Skeletal muscle cell (primary cell): ENCODE measurements around the gene TPM2.
A peak's percentile ranks its signal among the peaks of the same experiment; 100 is the strongest.

ENCODE experiments used
- DNase-seq: peaks from one replicate; pipeline ENCODE4 v3.0.0-alpha.2; 2010; ENCODE audit warnings: low read depth
- H3K4me3 ChIP-seq: 2 replicates; pipeline ENCODE4 v1.5.1; 2011; ENCODE audit warnings: low read depth, mild to moderate bottlenecking, control low read depth, low read length, moderate library complexity

Gene TPM2

GRCh38 chr9:35681341-35682002 lies 8.3 kb downstream of the TPM2 start:
- H3K4me3 ChIP-seq, result no peak overlapping the region
- no peak for DNase-seq

- no peak overlapping the region for H3K4me3 ChIP-seq
- DNase-seq, result no peak
Observed at GRCh38 chr9:35680331-35681105, 9.2 kb downstream of the TPM2 start.

GRCh38 chr9:35679766-35680330 lies 9.9 kb downstream of the TPM2 start:
- H3K4me3 ChIP-seq, result no peak overlapping the region
- no peak for DNase-seq

GRCh38 chr9:35679091-35679490 lies 10.6 kb downstream of the TPM2 start:
- H3K4me3 ChIP-seq, result no peak overlapping the region
- no peak for DNase-seq

GRCh38 chr9:35675732-35676392 lies 13.9 kb downstream of the TPM2 start:
- DNase-seq, result no peak
- H3K4me3 ChIP-seq, result peak overlapping the region; percentile 47

GRCh38 chr9:35675204-35675603 lies 14.5 kb downstream of the TPM2 start:
- DNase-seq, result no peak
- H3K4me3 ChIP-seq, result peak overlapping the region; percentile 47

- peak overlapping the region; percentile 44 for H3K4me3 ChIP-seq
- DNase-seq, result no peak
Observed at GRCh38 chr9:35674025-35674361, 15.7 kb downstream of the TPM2 start.

- H3K4me3 ChIP-seq, result peak within 1 kb of the TSS; percentile 44
Observed at GRCh38 chr9:35673132-35674024, 16.3 kb downstream of the TPM2 start, which contains the start of gene CA9. TSS of gene CA9 (plus strand) at chr9:35673928. CDS start at chr9:35673960, 32 bp downstream.

GRCh38 chr9:35669331-35670145 lies 20.2 kb downstream of the TPM2 start:
- no peak overlapping the region for H3K4me3 ChIP-seq
- peak; percentile 57 for DNase-seq

More at GRCh38 chr9:35673132-35674024, 16.3 kb downstream of the TPM2 start, which contains the start of gene CA9:
- no peak for DNase-seq

- no peak overlapping the region for H3K4me3 ChIP-seq
- no peak for DNase-seq
Observed at GRCh38 chr9:35667939-35668338, 21.8 kb downstream of the TPM2 start.

- no peak overlapping the region for H3K4me3 ChIP-seq
- DNase-seq, result no peak
Observed at GRCh38 chr9:35666549-35666948, 23.2 kb downstream of the TPM2 start.

- no peak for DNase-seq
- no peak overlapping the region for H3K4me3 ChIP-seq
Observed at GRCh38 chr9:35666045-35666444, 23.7 kb downstream of the TPM2 start.

- DNase-seq, result no peak
- H3K4me3 ChIP-seq, result peak overlapping the region; percentile 51
Observed at GRCh38 chr9:35665471-35665818, 24.3 kb downstream of the TPM2 start.

- no peak for DNase-seq
- peak within 1 kb of the TSS; percentile 51 for H3K4me3 ChIP-seq
Observed at GRCh38 chr9:35664531-35665470, 24.9 kb downstream of the TPM2 start, which contains the start of gene ARHGEF39. TSS of gene ARHGEF39 (minus strand) at chr9:35665195. CDS start at chr9:35665169, 26 bp downstream.

- DNase-seq, result no peak
- H3K4me3 ChIP-seq, result no peak overlapping the region
Observed at GRCh38 chr9:35662437-35662836, 27.3 kb downstream of the TPM2 start.

GRCh38 chr9:35661756-35662350 lies 27.9 kb downstream of the TPM2 start:
- H3K4me3 ChIP-seq, result no peak overlapping the region
- DNase-seq, result no peak

- DNase-seq, result no peak
- no peak overlapping the region for H3K4me3 ChIP-seq
Observed at GRCh38 chr9:35660966-35661415, 28.7 kb downstream of the TPM2 start.
